ENCODE data around the gene DLEC1. TPM values are rescaled to one million over a fixed set of nuclear protein-coding genes. Genes with fewer than 3 reads are reported as not detected.

DLEC1 gene
- total RNA-seq, 1 donor from 2014 or later, result 0.08 TPM

Other genes with a start within 250 kb of the DLEC1 start
- 47.3 TPM for gene CTDSPL, start 177.3 kb upstream of the DLEC1 start, total RNA-seq
- gene VILL, start 48.4 kb upstream of the DLEC1 start, total RNA-seq, result 4.4 TPM
- 10.7 TPM for gene PLCD1, start 9.6 kb upstream of the DLEC1 start, total RNA-seq
- gene ACAA1, start 97.9 kb downstream of the DLEC1 start, total RNA-seq, result 116 TPM
- 8.8 TPM for gene MYD88, start 99.5 kb downstream of the DLEC1 start, total RNA-seq
- gene OXSR1, start 126.3 kb downstream of the DLEC1 start, total RNA-seq, result 24.6 TPM
- gene SLC22A13, start 226.6 kb downstream of the DLEC1 start, total RNA-seq, result not detected
- not detected for gene SLC22A14, start 243.1 kb downstream of the DLEC1 start, total RNA-seq

Data from Right ventricle myocardium inferior (tissue), 1 donor.